ACHN (cell line): ENCODE data around the gene PPP2R5B.

Experiments
- DNase-seq: peaks from one replicate; pipeline ENCODE4 v3.0.0-alpha.2; 2015
- in situ Hi-C: cut with HindIII; loops from 2 replicates; pipeline ENCODE4 v1.10.0; 2017; ENCODE audit warnings: low sequenced_read_pairs, low pct_ligation_motif_present, low pct_unique_long_range_greater_than_20kb

PPP2R5B gene

GRCh38 chr11:64887757-64888405 is 36.6 kb upstream of the PPP2R5B start:
- DNase-seq: peak; percentile 60
- in situ Hi-C loops: no loop called here

DNA sequence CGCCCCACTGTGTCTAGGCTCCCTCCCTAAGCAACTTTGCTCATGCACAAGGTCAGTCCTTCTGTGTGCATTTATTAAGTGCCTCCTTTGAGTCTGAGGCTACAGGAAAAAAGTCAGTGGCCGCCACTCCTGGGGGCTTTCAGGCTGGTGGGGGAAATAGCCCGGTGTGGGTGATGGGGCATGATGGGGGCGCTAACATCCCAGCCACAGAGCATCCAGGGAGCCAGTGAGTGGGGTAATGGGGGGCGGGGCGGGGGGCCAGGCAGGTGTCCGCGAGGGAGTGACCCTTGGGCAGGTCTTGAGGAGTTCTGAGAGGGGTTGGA is 36.1 kb upstream of the PPP2R5B start:
- no peak for DNase-seq
- in situ Hi-C loops: no loop called here

DNA sequence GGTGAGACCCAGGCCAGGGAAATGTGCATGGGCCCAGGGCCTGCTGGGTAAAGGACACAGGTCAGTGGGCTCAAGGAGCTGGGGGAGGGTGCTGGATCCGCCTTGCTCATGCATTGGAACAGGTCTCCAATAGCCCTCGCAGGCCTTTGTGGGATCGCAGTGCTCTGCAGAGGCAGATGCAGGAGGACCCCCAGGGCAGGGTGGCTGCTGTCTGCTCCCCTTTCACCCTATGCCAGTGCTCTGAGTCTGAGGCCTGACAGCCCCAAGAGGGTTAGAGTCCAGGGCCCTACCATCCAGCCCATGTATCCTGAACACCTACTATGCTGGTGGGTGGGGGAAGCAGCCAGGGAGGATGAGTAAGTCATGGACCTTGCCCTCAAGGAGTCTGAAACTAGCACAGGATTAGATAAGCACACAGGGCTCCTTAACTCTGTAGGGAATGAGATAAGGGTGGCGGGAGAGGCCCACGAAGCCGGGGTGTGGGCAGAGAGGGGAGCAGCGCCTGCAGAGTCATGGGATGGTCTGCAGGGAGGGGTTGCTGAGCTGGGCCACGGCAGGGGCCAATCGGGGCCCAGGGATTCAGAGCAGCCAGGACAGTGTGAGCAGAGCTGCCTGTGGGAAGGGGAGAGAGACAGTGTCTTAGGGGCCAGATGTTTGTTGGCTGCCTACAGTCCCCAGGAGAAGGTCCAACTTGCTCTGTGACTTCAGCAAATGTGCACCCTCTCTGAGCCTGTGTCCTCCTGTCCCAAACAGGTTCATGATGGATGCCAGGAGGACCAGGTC is 35.6 kb upstream of the PPP2R5B start:
- DNase-seq: peak; percentile 52
- in situ Hi-C loops: no loop called here

DNA sequence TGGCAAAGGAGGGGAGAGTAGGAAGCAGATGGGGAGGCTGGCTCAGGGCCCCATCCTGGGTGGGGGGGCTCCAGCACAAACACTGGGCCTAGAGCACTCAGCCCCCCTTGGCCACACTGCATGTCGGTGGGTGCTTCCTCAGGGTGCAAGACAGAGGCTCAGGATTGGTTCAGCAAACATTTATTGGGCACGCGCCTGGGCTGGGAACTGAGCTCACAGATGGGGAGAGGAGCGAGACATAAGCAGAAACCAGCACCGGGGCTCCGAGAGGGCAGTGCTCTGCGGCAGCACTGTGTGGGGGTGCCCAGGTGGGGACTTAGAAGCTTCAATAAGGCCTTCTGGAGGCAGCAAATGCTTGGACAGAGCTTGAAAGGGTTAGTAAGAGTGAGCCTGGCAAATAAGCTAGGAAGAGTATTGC is 34.0 kb upstream of the PPP2R5B start:
- in situ Hi-C loops: loop anchor here (5.0 kb wide), 1 partner anchor 38 kb away; no protein-coding TSS in a partner anchor
- no peak for DNase-seq

- no peak for DNase-seq
- in situ Hi-C loops: loop anchor here (5.0 kb wide), 1 partner anchor 39 kb away; no protein-coding TSS in a partner anchor
These were observed 33.2 kb upstream of the PPP2R5B start for GRCh38 chr11:64891215-64891848.

DNA sequence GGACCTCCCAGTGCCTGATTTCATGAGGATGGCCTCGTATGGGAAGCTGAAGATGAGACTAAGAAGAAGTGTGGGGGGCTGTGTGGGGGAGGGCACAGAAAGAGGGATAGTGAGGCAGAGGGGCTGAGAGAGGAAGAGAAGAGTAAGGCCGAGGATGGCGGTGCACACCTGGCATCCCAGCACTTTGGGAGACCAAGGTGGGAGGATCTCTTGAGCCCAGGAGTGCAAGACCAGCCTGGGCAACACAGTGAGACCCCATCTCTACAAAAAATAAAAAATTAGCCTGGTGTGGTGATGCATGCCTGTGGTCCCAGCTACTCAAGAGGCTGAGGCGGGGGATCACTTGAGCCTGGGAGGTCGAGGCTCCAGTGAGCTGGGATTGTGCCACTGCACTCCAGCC is 32.6 kb upstream of the PPP2R5B start:
- no peak for DNase-seq
- in situ Hi-C loops: loop anchor here (5.0 kb wide), 1 partner anchor 40 kb away; no protein-coding TSS in a partner anchor

GRCh38 chr11:64892411-64892831 is 32.1 kb upstream of the PPP2R5B start:
- in situ Hi-C loops: loop anchor here (5.0 kb wide), 1 partner anchor 40 kb away; no protein-coding TSS in a partner anchor
- no peak for DNase-seq

DNA sequence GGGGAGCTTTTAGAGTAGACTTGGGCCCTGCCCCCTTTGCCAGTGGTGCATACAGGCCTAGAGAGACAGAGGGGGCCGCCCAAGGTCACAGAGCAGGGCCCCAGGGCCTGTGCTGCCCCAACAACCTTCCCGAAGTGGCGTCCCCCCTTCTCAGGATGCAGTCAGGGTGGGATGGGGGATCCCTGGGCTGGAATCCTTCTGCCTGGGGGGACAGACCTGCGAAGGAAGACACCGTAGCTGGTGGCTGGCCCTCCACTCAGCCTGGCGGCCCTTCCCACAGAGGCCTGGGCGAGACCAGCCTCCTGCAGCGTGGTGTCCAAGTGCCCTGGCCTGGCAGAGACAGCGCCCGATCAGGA is 31.7 kb upstream of the PPP2R5B start:
- no peak for DNase-seq
- in situ Hi-C loops: loop anchor here (5.0 kb wide), 1 partner anchor 41 kb away; no protein-coding TSS in a partner anchor

DNA sequence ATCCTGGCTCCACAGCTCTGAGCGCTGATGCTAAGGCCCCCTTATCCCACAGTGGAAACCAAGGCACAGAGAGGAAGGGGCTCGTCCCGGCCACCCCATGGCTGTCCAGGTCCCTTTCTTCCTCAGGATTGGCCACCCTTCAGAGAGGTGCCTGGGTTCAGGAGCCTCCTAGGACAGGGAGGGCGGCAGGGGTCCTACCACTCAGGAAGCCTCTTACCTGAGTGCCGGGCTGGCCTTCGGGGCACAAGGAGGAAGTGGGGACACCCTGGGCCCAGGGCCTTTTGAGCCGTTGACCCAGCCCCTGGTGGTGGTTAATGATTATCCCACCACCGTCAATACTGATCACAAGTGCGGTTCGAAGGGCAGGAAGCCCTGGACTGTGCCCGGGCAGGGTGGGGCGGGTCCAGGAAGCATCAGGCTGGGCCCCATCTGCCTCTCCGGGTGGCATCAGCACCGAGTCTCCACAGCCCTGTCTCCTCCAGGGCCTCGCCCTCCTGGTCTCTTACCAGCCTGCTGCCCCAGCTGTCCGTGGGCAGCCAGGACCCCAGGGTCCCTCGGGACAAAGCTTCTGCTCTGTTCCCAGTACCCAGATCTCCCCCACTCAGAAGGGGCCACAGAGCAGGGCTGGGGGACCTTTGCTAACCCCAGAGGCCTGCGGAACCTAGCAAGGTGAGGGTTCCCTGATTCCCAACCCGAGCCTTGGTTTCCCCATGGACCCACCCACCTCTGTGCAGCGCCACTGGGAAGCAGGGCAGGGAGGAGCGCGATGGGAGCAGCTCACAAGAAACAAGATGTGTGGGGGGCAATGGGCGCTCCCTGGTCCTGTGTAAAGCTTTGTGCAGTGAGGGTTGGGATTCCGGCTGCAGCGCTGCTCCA is 31.1 kb upstream of the PPP2R5B start:
- in situ Hi-C loops: loop anchor here (5.0 kb wide), 1 partner anchor 41 kb away; no protein-coding TSS in a partner anchor
- peak; percentile 60 for DNase-seq

- peak; percentile 65 for DNase-seq
- in situ Hi-C loops: loop anchor here (5.0 kb wide), 1 partner anchor 42 kb away; no protein-coding TSS in a partner anchor
These were observed 30.2 kb upstream of the PPP2R5B start for GRCh38 chr11:64894070-64894811.

GRCh38 chr11:64894812-64895452 is 29.6 kb upstream of the PPP2R5B start:
- DNase-seq: no peak
- in situ Hi-C loops: loop anchor here (5.0 kb wide), 1 partner anchor 43 kb away; no protein-coding TSS in a partner anchor

GRCh38 chr11:64896448-64897022 is 28.0 kb upstream of the PPP2R5B start:
- DNase-seq: no peak
- in situ Hi-C loops: no loop called here

- in situ Hi-C loops: no loop called here
These were observed 27.0 kb upstream of the PPP2R5B start for GRCh38 chr11:64897381-64898075.

DNA sequence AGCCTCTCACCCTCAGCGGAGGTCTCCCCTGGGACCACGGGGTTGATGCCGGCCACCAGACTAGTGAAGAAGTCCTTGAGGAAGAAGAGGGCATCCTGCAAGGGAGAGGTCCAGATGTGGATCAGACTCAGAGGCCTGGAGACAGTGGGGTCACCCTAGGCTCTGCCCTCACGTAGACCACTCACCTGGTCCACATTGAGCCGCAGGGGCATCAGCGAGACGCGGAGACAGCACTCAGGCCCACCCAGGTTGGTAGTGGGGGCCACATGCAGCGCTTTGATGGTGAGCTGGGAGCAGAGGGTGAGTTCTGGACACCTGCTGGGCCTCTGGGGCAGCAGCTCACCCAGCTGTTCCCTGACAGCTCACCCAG is 26.4 kb upstream of the PPP2R5B start:
- no peak for DNase-seq
- in situ Hi-C loops: no loop called here

More at GRCh38 chr11:64897381-64898075, 27.0 kb upstream of the PPP2R5B start:
- DNase-seq: no peak

GRCh38 chr11:64898541-64898940 is 25.9 kb upstream of the PPP2R5B start:
- DNase-seq: no peak
- in situ Hi-C loops: no loop called here

DNA sequence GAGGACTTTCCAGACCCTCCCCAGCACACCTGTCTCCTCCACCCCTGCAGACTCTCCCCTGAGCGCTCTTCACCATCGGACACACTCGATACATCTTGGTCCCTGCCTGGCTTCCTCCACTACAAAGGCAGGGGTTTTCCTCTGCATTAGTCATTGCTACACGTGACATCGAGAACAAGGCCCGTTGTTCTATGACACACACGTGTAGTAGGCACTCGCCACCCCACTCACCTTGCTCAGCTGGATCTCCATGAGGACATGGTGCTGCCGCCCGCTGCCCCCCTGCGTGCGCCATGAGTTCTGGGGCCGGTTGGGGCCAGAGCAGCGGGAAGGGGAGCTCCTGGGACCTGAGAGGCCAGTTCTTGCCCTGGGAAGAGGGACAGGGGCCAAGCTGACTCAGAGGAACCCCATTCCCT is 24.2 kb upstream of the PPP2R5B start:
- no peak for DNase-seq
- in situ Hi-C loops: no loop called here
